Cardiac fibroblast (primary cell): Measurements from ENCODE around the gene SFT2D2.
"Not testable (repeated sequence)": the region's sequence is repeated elsewhere in the genome, so short reads cannot be mapped to it uniquely, and the experiment has no call there.

Source experiments
- DNase-seq, 2 donors: peaks; one replicate each; pipeline versions ENCODE4 v3.0.0 to v3.0.0-alpha.2; 2010; ENCODE audit warnings: low read depth in 2 of 2
- H3K4me3 ChIP-seq, 2 donors: replicated peaks in 1 of 2; 1 replicate in 1 of 2; 2 replicates in 1 of 2; pipeline ENCODE4 v1.5.1; 2011; ENCODE audit warnings: low read depth in 2 of 2, low read length in 2 of 2, mild to moderate bottlenecking in 2 of 2, moderate library complexity in 1 of 2
- CTCF ChIP-seq: IDR thresholded peaks from one replicate; pipeline ENCODE4 v1.5.1; 2011; ENCODE audit warnings: low read depth, mild to moderate bottlenecking, low read length, inconsistent platforms

SFT2D2 gene

GRCh38 chr1:168225476-168226190, at the start of gene SFT2D2:
Gene SFT2D2, plus strand, starts transcription at chr1:168226004. Its CDS starts 76 bp downstream, at chr1:168226080.
- TF ChIP-seq CTCF: no peak
- peak within 1 kb of the TSS; percentile 90 to 96 for H3K4me3 ChIP-seq
- DNase-seq: peak; percentile 69 to 77

- H3K4me3 ChIP-seq: no peak overlapping the region
- DNase-seq: no peak
- TF ChIP-seq CTCF: no peak
Measured at GRCh38 chr1:168178227-168178637, 47.6 kb upstream of the SFT2D2 start.

- peak; percentile 99 to 100 for DNase-seq
- TF ChIP-seq CTCF: peak; percentile 55
- H3K4me3 ChIP-seq: peak within 1 kb of the TSS; percentile 89 to 91
Measured at GRCh38 chr1:168178638-168179437, 47.0 kb upstream of the SFT2D2 start, which contains the start of gene TIPRL. Gene TIPRL, plus strand, starts transcription at chr1:168178962. Its CDS starts 116 bp downstream, at chr1:168179078.

GRCh38 chr1:168179438-168180147, 46.2 kb upstream of the SFT2D2 start:
- no peak for TF ChIP-seq CTCF
- peak; percentile 31 to 43 for DNase-seq
- peak overlapping the region; percentile 89 to 91 for H3K4me3 ChIP-seq

DNA sequence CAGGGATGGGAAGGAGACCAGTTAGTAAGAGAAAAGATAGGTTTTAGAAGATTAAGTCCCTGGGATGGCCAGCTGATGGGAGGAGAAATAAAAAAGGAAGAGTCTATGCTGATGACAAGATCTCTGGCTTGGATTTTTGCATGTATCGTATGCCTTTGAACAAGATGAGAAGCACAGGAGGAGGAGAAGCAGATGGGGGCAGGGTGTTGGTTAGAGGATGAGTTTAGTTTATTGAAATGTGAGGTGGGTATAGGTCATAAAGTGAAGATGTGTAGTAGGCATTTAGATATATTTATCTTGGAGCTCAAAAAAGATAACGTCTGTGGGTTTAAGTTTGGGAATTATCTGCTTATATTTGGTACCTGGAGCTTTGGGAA, 45.7 kb upstream of the SFT2D2 start:
- no peak for TF ChIP-seq CTCF
- peak overlapping the region; percentile 89 to 91 for H3K4me3 ChIP-seq
- no peak for DNase-seq

DNA sequence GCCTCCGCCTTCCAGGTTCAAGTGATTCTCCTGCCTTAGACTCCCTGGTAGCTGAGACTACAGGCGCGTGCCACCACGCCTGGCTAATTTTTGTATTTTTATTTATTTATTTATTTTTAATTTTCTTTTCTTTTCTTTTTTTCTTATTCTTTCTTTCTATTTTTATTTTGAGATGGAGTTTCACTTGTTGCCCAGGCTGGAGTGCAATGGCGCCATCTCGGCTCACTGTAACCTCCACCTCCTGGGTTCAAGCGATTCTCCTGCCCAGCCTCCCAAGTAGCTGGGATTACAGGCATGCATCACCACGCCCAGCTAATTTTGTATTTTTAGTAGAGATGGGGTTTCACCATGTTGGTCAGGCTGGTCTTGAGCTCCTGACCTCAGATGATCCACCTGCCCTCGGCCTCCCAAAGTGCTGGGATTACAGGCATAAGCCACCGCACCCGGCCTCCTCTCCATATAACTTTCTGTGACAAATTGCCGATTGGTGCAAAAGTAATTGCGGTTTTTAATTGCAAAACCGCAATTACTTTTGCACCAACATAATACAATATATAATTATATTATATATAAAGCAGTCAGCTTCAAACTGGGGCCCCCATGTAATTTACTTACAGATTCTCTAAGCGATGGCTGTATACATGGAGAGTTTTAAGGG, 44.6 kb upstream of the SFT2D2 start:
- not testable (repeated sequence) for DNase-seq, H3K4me3 ChIP-seq
